EH (cell line): ENCODE measurements around the gene COMMD4.
"Not testable (repeated sequence)": the region's sequence is repeated elsewhere in the genome, so short reads cannot be mapped to it uniquely, and the experiment has no call there.

ENCODE experiments used
- DNase-seq: peaks from one replicate; pipeline ENCODE4 v3.0.0-alpha.2; 2015; ENCODE audit warnings: low read depth

Gene COMMD4

GRCh38 chr15:75380773-75381172, 44.9 kb downstream of the COMMD4 start:
- DNase-seq, result no peak

DNA sequence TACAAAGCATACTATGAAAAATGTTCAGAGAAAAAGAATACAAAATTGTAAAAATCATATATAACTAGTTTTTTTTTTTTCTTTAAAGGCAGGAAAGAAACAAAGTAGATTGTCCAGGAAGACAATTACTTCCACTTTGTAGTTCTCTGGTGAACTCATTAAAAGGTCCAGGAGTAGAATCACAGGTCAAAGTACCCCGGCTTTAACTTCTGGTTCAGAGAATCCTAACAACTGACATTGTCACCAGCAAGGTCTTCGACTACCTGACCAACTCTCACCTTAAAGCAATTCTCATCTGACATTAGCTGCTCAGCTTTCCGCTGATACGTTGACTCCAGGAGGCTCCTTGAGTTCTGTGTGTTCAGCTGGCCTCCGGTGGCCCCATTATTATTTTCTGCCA, 48.1 kb downstream of the COMMD4 start:
- DNase-seq, result not testable (repeated sequence)
